Adrenal gland (tissue), 5 donors: ENCODE results near the gene MAZ.

Source experiments
- POLR2A ChIP-seq, 2 donors: fragments of 450-650 bp; IDR thresholded peaks; one replicate each; pipeline ENCODE4 v1.6.1; 2017; ENCODE audit warnings: antibody characterized with exemption in 2 of 2, mild to moderate bottlenecking in 2 of 2, moderate library complexity in 1 of 2
- TF ChIP-seq, protein P1 (sequence below), 6 experiments: fragments of 450-650 bp in 4 of 6; fragments of 200-600 bp in 2 of 6; sonication (generic) in 1 of 6; IDR thresholded peaks; 1 replicate in 5 of 6; 2 replicates in 1 of 6; pipeline versions ENCODE4 v1.5.1 to v1.8.0; 2016 to 2021; ENCODE audit warnings: antibody characterized with exemption in 6 of 6, mild to moderate bottlenecking in 2 of 6, moderate library complexity in 1 of 6
- donor health status: DM: no; HTN: no; CAD: no.

DNA sequence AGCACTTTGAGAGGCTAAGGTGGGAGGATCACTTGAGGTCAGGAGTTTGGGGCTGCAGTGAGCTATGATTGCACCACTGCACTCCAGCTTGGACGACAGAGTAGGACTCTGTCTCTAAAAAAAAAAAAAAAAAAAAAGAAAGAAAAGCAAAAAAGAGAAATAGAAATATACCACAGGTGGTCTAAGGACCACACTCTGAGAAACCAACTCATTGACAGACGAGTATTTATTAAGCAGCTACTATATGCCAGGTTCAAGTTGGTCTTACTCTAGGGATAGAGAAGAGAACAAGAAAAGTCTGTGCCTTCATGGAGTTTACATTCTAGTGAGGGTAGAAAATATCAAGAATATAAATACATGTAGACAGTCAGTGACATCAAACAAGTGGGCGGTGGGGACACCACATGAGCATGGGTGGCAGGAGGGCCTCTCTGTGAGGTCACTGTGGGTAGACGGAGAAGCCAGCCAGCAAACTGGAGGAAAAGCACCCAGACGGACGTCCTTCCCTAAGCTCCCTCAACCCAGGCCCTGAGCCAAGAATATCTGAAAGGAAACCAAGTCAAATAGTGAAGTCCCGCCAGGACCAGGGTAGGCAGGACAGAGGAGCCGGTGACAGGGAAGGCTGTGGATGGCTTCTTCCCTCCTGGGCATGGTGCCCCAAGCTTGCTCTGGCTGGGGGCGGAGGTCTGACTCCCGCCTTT is 52.0 kb downstream of the MAZ start:
- TF ChIP-seq, protein P1, sequence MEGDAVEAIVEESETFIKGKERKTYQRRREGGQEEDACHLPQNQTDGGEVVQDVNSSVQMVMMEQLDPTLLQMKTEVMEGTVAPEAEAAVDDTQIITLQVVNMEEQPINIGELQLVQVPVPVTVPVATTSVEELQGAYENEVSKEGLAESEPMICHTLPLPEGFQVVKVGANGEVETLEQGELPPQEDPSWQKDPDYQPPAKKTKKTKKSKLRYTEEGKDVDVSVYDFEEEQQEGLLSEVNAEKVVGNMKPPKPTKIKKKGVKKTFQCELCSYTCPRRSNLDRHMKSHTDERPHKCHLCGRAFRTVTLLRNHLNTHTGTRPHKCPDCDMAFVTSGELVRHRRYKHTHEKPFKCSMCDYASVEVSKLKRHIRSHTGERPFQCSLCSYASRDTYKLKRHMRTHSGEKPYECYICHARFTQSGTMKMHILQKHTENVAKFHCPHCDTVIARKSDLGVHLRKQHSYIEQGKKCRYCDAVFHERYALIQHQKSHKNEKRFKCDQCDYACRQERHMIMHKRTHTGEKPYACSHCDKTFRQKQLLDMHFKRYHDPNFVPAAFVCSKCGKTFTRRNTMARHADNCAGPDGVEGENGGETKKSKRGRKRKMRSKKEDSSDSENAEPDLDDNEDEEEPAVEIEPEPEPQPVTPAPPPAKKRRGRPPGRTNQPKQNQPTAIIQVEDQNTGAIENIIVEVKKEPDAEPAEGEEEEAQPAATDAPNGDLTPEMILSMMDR (IDR thresholded peaks at IDR 0.05), result no peak
- TF ChIP-seq POLR2A (IDR thresholded peaks at IDR 0.05), result no peak
